ENCODE measurements around the gene UBASH3B.

DNA sequence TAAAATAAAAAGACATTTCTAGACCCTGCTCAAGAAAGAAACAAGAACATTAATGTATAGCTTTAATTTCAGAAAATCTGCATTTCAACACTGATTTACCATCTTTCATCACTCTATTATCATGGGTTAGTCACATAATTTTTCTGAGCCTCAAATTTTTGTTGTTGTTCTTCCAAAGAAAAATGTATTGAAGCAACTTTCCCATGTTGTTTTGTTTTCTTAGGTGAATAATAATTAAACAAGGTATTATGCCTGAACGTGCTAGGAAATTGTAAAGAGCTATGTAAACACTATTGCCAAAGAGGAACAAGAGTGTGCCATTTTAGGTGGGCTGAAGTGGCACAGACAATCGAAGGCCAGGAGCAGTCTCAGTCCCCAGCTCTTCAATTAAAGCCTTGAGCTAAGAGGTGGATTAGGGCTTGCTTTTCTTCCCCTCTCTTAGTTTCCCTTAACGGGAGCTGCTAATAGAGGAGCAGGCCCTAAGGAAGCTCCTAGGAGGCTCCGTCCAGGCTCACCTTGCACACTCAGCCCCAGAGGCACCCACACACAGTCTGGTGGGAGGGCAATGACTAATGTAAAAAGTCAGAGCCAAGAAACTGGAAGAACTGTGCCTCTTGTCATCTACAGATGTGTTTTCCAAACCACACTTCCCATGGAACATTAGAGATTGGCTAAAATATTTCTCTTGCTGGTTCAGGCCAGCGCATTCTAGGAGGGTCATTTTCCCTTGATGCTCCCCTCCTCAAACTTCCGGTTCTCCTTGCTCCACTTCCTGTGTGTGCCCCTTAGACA, 8.8 kb upstream of the UBASH3B start:
- TF ChIP-seq, protein P1, sequence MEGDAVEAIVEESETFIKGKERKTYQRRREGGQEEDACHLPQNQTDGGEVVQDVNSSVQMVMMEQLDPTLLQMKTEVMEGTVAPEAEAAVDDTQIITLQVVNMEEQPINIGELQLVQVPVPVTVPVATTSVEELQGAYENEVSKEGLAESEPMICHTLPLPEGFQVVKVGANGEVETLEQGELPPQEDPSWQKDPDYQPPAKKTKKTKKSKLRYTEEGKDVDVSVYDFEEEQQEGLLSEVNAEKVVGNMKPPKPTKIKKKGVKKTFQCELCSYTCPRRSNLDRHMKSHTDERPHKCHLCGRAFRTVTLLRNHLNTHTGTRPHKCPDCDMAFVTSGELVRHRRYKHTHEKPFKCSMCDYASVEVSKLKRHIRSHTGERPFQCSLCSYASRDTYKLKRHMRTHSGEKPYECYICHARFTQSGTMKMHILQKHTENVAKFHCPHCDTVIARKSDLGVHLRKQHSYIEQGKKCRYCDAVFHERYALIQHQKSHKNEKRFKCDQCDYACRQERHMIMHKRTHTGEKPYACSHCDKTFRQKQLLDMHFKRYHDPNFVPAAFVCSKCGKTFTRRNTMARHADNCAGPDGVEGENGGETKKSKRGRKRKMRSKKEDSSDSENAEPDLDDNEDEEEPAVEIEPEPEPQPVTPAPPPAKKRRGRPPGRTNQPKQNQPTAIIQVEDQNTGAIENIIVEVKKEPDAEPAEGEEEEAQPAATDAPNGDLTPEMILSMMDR (IDR thresholded peaks at IDR 0.05) = no peak
- no peak for TF ChIP-seq ZFX (IDR thresholded peaks at IDR 0.05; ENCODE audit: borderline replicate concordance)
